Breast epithelium (tissue), 4 donors: ENCODE measurements around the gene CEP57L1. TPM values are rescaled to one million over a fixed set of nuclear protein-coding genes. Genes with fewer than 3 reads are reported as not detected.
A peak's percentile ranks its signal among the peaks of the same experiment; 100 is the strongest.

ENCODE experiments used
- DNase-seq, 2 donors: peaks; one replicate each; pipeline ENCODE4 v3.0.0-alpha.2; 2019; ENCODE audit warnings: low spot score in 2 of 2
- H3K27ac ChIP-seq, 2 donors: fragments of 200-600 bp; sonication (generic) in 1 of 2; one replicate each; pipeline ENCODE4 v1.5.1; 2016 to 2019; ENCODE audit warnings: mild to moderate bottlenecking in 1 of 2
- H3K27me3 ChIP-seq, 2 donors: fragments of 200-600 bp; sonication (generic) in 1 of 2; one replicate each; pipeline versions ENCODE4 v1.5.1 to v1.6.0; 2017 to 2019; ENCODE audit warnings: control low read depth in 1 of 2, mild to moderate bottlenecking in 1 of 2
- H3K36me3 ChIP-seq: fragments of 200-600 bp; one replicate; pipeline ENCODE4 v1.5.1; 2019
- H3K4me1 ChIP-seq, 2 donors: fragments of 200-600 bp; sonication (generic); one replicate each; pipeline ENCODE4 v1.5.1; 2016 to 2019; ENCODE audit warnings: control low read depth in 1 of 2
- H3K4me3 ChIP-seq, 3 donors: fragments of 200-600 bp; sonication (generic); 1 replicate in 2 of 3; 2 replicates in 1 of 3; pipeline ENCODE4 v1.5.1; 2016 to 2019; ENCODE audit warnings: mild to moderate bottlenecking in 3 of 3, moderate library complexity in 2 of 3
- H3K9me3 ChIP-seq, 2 donors: fragments of 200-600 bp; sonication (generic) in 1 of 2; one replicate each; pipeline ENCODE4 v1.5.1; 2016 to 2019; ENCODE audit warnings: control low read depth in 1 of 2
- CTCF ChIP-seq, 3 donors: fragments of 450-650 bp; IDR thresholded peaks; one replicate each; pipeline ENCODE4 v1.5.1; 2016 to 2017; ENCODE audit warnings: antibody characterized with exemption in 3 of 3, mild to moderate bottlenecking in 3 of 3, moderate library complexity in 3 of 3
- POLR2A ChIP-seq: fragments of 450-650 bp; IDR thresholded peaks from one replicate; pipeline ENCODE4 v1.6.1; 2016; ENCODE audit warnings: antibody characterized with exemption, mild to moderate bottlenecking, moderate library complexity
- POLR2AphosphoS5 ChIP-seq, 3 donors: sonication (generic); formaldehyde crosslinking; IDR thresholded peaks; one replicate each; pipeline ENCODE4 v1.6.1; 2017; ENCODE audit warnings: antibody characterized with exemption in 3 of 3
- intact Hi-C: fragments of 100-400 bp; cut with DNase I; formaldehyde crosslinking; loops from one replicate; pipeline ENCODE4 v1.15.1; 2023; ENCODE audit warnings: low total_unique reads
- total RNA-seq, 3 donors: library from RNA; depleted of rRNA; stranded (reverse); fragments of >200 nt; gene quantifications; one replicate each; pipeline ENCODE4 v1.1.0, GENCODE V29; 2016

The CEP57L1 gene
- total RNA-seq, result 10 to 100 TPM; 14.1 to 23.7 (median 19.8) TPM

- no peaks in the 10 kb centered on the region for H3K27me3 ChIP-seq
- intact Hi-C loops, result no loop called here
- no peaks in the 10 kb centered on the region for H3K9me3 ChIP-seq
- no peaks in the 10 kb centered on the region for H3K36me3 ChIP-seq
- peaks cover 0 to 6% of the 10 kb centered on the region in 2 donors for H3K4me1 ChIP-seq
- DNase-seq, result peak; percentile 93
- peak; percentile 62 for TF ChIP-seq POLR2A
- TF ChIP-seq POLR2AphosphoS5 (IDR thresholded peaks at IDR 0.05), result peak; percentile 57 to 85 (median 73)
- TF ChIP-seq CTCF (IDR thresholded peaks at IDR 0.05), result peak in 1 of 3 donors; percentile 20
- peak within 1 kb of the TSS; percentile 66 to 78 (median 73) for H3K4me3 ChIP-seq
- H3K27ac ChIP-seq, result peak within 1 kb of the TSS; percentile 97 to 98
These were observed at the start of gene CEP57L1 for GRCh38 chr6:109095036-109095834. CEP57L1 (plus strand) TSS chr6:109095507; CDS start chr6:109145222, 49,715 bp downstream.

GRCh38 chr6:109048176-109048575 lies 47.1 kb upstream of the CEP57L1 start:
- Histone ChIP-seq H3K27me3 (no peaks in the 10 kb centered on the region), H3K9me3 (no peaks in the 10 kb centered on the region), H3K36me3 (no peaks in the 10 kb centered on the region), H3K27ac (no peak overlapping the region), H3K4me3 (no peak overlapping the region), H3K4me1 (no peaks in the 10 kb centered on the region)
- no peak for DNase-seq
- TF ChIP-seq POLR2A, result no peak
- TF ChIP-seq CTCF (IDR thresholded peaks at IDR 0.05), result no peak
- no peak for TF ChIP-seq POLR2AphosphoS5 (IDR thresholded peaks at IDR 0.05)
- intact Hi-C loops, result no loop called here

- Histone ChIP-seq H3K36me3 (no peaks in the 10 kb centered on the region), H3K4me3 (no peak overlapping the region), H3K27me3 (no peaks in the 10 kb centered on the region), H3K9me3 (no peaks in the 10 kb centered on the region), H3K4me1 (no peaks in the 10 kb centered on the region), H3K27ac (no peak overlapping the region)
- no peak for TF ChIP-seq POLR2AphosphoS5 (IDR thresholded peaks at IDR 0.05)
- no peak for TF ChIP-seq POLR2A
- no peak for TF ChIP-seq CTCF (IDR thresholded peaks at IDR 0.05)
- intact Hi-C loops, result no loop called here
- no peak for DNase-seq
These were observed 46.5 kb upstream of the CEP57L1 start for GRCh38 chr6:109048670-109049415.

- no peak for TF ChIP-seq POLR2A
- no peak for TF ChIP-seq POLR2AphosphoS5 (IDR thresholded peaks at IDR 0.05)
- no peak for TF ChIP-seq CTCF (IDR thresholded peaks at IDR 0.05)
- Histone ChIP-seq H3K27ac (no peak overlapping the region), H3K4me3 (no peak overlapping the region), H3K9me3 (no peaks in the 10 kb centered on the region), H3K27me3 (no peaks in the 10 kb centered on the region), H3K4me1 (no peaks in the 10 kb centered on the region), H3K36me3 (no peaks in the 10 kb centered on the region)
- no peak for DNase-seq
- intact Hi-C loops, result no loop called here
These were observed 45.3 kb upstream of the CEP57L1 start for GRCh38 chr6:109050012-109050411.
